HG02943 (cell line): ENCODE data around the gene ORM1.
"Not testable (repeated sequence)": the region's sequence is repeated elsewhere in the genome, so short reads cannot be mapped to it uniquely, and the experiment has no call there.

Experiments
- ATAC-seq: cut with Tn5 transposase; IDR thresholded peaks from one replicate; pipeline ENCODE4 v1.9.1; 2021; ENCODE audit warnings: mild to moderate bottlenecking, low read depth, moderate library complexity; ENCODE audit not compliant: unreplicated experiment

ORM1 gene

DNA sequence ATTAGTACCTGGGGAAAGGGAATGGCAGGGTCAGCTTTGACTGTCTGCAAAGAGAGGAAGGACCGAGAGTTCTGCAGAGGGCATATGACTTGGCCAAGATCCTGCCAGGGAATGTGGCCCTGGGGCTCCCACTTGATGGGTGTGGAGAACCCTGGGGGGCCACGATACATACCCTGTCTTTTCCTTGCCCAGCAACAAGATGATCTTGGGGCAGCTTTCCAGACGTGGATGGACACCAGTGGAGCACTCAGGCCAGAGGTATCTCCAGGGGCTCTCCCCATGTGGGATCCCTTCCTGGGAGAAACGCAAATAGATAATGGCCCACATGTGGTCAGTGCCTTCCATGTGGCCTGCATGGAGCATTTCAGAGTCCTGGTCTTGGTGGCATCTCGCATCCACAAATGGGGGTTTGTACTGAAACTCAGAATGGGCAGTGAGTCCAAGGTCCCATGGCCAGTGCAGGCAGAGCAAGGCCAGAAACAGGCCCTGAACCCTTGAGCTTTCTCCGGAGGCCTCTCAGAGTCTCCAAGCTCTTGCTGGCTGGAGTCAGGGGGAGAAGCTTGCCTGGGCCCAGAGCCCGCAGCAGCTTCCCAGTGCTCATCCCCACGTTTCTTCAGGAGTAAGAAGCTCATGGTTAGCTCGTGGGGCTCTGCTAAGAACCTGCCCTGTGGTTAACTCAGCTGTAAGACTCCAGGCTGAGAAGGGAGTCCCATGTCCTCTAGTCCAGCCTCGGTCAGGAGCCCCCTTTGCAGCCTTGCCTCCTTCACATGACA is 18.3 kb upstream of the ORM1 start:
- ATAC-seq: no peak

DNA sequence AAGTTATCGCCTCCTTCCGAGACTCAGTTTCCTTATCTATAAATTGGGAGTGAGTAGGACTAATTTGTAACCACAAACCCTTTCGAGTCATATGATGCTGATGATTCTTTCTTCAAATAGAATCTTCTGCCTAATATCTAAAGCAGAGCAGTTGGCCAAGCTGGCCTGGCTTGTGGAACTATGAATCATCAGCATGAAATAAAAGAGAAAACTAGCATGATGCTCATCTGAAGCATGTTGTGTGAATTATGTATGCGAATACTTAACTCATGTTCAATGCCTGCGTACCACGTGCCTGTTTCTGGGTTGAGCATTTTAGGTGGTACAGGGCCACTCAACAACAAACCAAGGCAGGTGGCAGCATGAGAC is 15.0 kb upstream of the ORM1 start:
- no peak for ATAC-seq

- ATAC-seq: no peak
These were observed 14.4 kb upstream of the ORM1 start for GRCh38 chr9:114308361-114308950.

- no peak for ATAC-seq
These were observed 13.8 kb upstream of the ORM1 start for GRCh38 chr9:114309096-114309495.

GRCh38 chr9:114310471-114311450 is 12.1 kb upstream of the ORM1 start:
- no peak for ATAC-seq

DNA sequence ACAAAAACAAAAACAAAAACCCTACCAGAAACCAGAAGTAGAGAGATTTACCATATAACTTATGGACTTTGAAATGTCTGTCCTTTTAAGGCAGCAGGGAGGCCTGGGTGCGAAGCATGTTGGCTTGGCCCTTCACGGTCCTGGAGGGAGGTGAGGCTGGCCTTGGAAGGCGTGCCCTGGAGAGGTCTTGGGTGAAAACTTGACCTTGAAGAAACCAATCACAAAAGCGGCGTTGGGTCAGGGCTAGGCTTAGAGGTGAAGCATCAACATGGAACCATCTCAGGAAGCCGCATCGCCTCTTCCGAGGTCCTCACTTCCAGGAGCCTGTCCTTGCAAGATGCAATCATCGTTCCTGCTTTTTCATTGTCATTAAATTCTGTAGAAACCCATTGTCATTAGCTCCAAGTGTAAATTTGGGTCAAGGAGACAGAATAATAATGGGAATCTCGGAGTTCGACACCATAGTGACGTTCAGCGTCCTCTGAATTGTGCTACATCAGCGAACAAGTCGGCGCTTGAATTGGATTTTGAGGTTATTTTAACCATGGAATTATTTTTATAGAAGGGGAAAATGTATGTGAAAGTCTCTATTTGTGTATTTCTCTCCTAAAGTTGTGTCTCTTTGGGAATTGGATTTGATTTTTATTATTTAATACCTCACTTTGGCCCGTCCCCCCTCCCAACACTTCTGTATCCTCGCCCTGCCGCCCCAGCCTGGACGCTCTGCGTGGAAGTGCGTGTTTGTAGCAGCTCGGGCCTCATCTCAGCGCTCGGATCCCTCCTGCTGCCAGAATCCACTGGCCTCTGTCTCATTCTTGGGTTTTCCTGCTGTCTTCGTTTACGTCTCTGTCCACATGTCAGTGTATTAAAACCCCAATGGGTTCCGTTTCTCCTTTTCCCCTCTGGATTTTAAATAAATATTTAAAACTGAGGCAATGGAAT is 11.1 kb upstream of the ORM1 start:
- ATAC-seq: no peak

DNA sequence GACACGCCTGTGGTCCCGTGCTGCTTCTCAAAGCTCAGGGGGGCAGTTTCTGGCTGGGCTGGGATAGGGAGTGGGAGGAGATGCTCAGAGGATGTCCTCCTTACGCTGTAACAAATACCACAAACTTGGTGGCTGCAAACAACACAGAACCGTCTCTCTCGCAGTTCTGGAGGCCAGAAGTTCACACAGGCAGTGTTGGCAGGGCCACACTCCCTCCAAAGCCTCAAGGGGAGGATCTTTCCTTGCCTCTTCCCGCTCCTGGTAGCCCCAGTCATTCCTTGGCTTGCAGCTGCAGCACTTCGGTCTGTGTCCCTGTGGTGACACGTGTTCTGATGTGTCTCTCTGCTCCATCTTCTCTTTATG is 10.4 kb upstream of the ORM1 start:
- no peak for ATAC-seq

DNA sequence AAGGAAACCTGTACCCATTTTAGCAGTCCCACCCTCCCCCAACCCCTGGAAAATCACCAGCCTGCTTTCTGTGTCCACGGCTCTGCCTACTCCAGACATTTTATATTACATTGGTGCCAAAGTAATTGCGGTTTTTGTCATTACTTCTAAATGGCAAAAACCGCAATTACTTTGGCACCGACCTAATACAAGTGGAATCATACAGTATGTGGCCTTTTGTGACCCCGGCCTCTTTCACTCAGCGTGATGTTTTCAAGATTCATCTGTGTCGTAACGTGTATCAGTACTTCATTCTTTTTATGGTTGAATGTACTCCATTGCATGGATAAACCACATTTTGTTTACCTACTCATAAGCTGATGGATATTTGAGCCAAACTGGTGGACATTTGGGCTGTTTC is 9.7 kb upstream of the ORM1 start:
- ATAC-seq: no peak

- ATAC-seq: no peak
These were observed 8.5 kb upstream of the ORM1 start for GRCh38 chr9:114314256-114314867.

- ATAC-seq: no peak
These were observed 7.8 kb upstream of the ORM1 start for GRCh38 chr9:114314881-114315722.

- ATAC-seq: no peak
These were observed 7.1 kb upstream of the ORM1 start for GRCh38 chr9:114315723-114316363.

GRCh38 chr9:114316605-114317230 is 6.2 kb upstream of the ORM1 start:
- no peak for ATAC-seq

- ATAC-seq: no peak
These were observed 5.1 kb upstream of the ORM1 start for GRCh38 chr9:114317665-114318357.

- no peak for ATAC-seq
These were observed 4.5 kb upstream of the ORM1 start for GRCh38 chr9:114318416-114318815.

DNA sequence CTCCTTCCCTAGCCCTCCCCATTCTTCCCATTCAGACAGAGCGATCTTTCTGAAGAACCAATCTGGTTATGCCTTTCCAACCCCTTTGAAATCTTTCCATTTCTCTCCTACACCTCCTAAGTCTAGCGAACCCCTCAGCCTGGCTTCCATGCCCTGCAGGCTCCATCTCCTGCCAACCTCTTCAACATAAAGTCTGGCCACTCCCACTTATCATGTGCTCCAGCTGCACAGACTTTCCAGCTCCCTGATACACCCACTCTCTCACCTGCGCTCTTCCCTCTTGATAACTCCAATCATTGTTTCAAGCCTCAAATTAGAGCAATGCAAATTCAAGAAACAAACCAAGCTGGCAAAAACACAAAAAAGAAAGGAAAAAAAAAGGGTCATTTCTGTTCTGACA is 3.8 kb upstream of the ORM1 start:
- ATAC-seq: no peak

DNA sequence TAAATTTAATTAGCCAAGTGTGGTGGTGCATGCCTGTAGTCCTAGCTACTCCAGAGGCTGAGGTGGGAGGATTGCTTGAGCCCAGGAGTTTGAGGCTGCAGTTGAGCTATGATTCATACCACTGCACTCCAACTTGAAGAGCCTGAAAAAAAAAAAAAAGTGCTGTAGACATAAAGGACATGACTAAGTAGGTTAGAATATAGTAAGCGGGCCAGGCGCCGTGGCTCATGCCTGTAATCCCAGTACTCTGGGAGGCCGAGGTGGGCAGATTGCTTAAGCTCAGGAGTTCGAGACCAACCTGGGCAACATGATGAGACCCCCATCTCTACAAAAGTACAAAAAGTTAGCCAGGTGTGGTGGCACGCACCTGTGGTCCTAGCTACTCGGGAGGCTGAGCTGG is 2.2 kb upstream of the ORM1 start:
- ATAC-seq: not testable (repeated sequence)

GRCh38 chr9:114321759-114322158 is 1.1 kb upstream of the ORM1 start:
- ATAC-seq: no peak
